Trophoblast cell (in vitro differentiated cells and primary cell): ENCODE results near the gene FGFR3.

Experiments used
- DNase-seq, 2 donors: peaks; one replicate each; pipeline ENCODE4 v3.0.0-alpha.2; 2016
- H2AFZ ChIP-seq: 2 replicates; pipeline ENCODE4 v1.6.1; 2013; ENCODE audit warnings: low read length, moderate library complexity, mild to moderate bottlenecking; ENCODE audit not compliant: insufficient read depth, poor library complexity
- H2AK5ac ChIP-seq: 2 replicates; pipeline ENCODE4 v1.6.1; 2013; ENCODE audit warnings: mild to moderate bottlenecking, low read length
- H2BK120ac ChIP-seq: 2 replicates; pipeline ENCODE4 v1.6.1; 2013; ENCODE audit warnings: low read length, mild to moderate bottlenecking, moderate library complexity; ENCODE audit not compliant: insufficient read depth, poor library complexity
- H2BK12ac ChIP-seq: 2 replicates; pipeline ENCODE4 v1.6.1; 2013; ENCODE audit warnings: mild to moderate bottlenecking, low read length, moderate library complexity
- H2BK5ac ChIP-seq: 2 replicates; pipeline ENCODE4 v1.6.1; 2013; ENCODE audit warnings: low read length, low read depth, moderate library complexity, mild to moderate bottlenecking; ENCODE audit not compliant: poor library complexity
- H3K14ac ChIP-seq: 2 replicates; pipeline ENCODE4 v1.6.1; 2013; ENCODE audit warnings: mild to moderate bottlenecking, low read length
- H3K18ac ChIP-seq: 2 replicates; pipeline ENCODE4 v1.6.1; 2013; ENCODE audit warnings: mild to moderate bottlenecking, low read length
- H3K23ac ChIP-seq: 2 replicates; pipeline ENCODE4 v1.6.1; 2013; ENCODE audit warnings: low read length
- H3K27ac ChIP-seq: 2 replicates; pipeline ENCODE4 v1.5.1; 2013; ENCODE audit warnings: low read depth, mild to moderate bottlenecking, inconsistent platforms, low read length, moderate library complexity
- H3K27me3 ChIP-seq: 2 replicates; pipeline ENCODE4 v1.6.1; 2013; ENCODE audit warnings: inconsistent platforms, mild to moderate bottlenecking, low read length, moderate library complexity; ENCODE audit not compliant: insufficient read depth
- H3K36me3 ChIP-seq, 2 experiments: 1 replicate in 1 of 2; 2 replicates in 1 of 2; pipeline ENCODE4 v1.6.1; 2013; ENCODE audit warnings: low read length in 2 of 2, mild to moderate bottlenecking in 2 of 2, moderate library complexity in 1 of 2; ENCODE audit not compliant: insufficient read depth in 2 of 2, control insufficient read depth in 1 of 2
- H3K4ac ChIP-seq: 2 replicates; pipeline ENCODE4 v1.6.1; 2013; ENCODE audit warnings: low read depth, mild to moderate bottlenecking, low read length, moderate library complexity
- H3K4me1 ChIP-seq, 2 experiments: 1 replicate in 1 of 2; 2 replicates in 1 of 2; pipeline ENCODE4 v1.6.1; 2013; ENCODE audit warnings: low read length in 2 of 2, mild to moderate bottlenecking in 2 of 2, moderate library complexity in 1 of 2; ENCODE audit not compliant: insufficient read depth in 2 of 2, control insufficient read depth in 1 of 2
- H3K4me2 ChIP-seq: 2 replicates; pipeline ENCODE4 v1.6.1; 2013; ENCODE audit warnings: inconsistent platforms, mild to moderate bottlenecking, low read length, moderate library complexity
- H3K4me3 ChIP-seq: 2 replicates; pipeline ENCODE4 v1.5.1; 2013; ENCODE audit warnings: mild to moderate bottlenecking, low read depth, low read length, inconsistent platforms
- H3K79me1 ChIP-seq: one replicate; pipeline ENCODE4 v1.6.1; 2013; ENCODE audit warnings: low read length
- H3K79me2 ChIP-seq: 2 replicates; pipeline ENCODE4 v1.6.1; 2013; ENCODE audit warnings: low read length, mild to moderate bottlenecking; ENCODE audit not compliant: control insufficient read depth, insufficient read depth, poor library complexity
- H3K9ac ChIP-seq: 2 replicates; pipeline ENCODE4 v1.6.1; 2013; ENCODE audit warnings: mild to moderate bottlenecking, low read length
- H3K9me3 ChIP-seq: 2 replicates; pipeline ENCODE4 v1.6.1; 2013; ENCODE audit warnings: low read depth, mild to moderate bottlenecking, control low read depth, inconsistent platforms, low read length; ENCODE audit not compliant: insufficient read depth
- H4K12ac ChIP-seq: 2 replicates; pipeline ENCODE4 v1.6.1; 2013; ENCODE audit warnings: low read depth, mild to moderate bottlenecking, low read length, moderate library complexity
- H4K8ac ChIP-seq: 2 replicates; pipeline ENCODE4 v1.6.1; 2013; ENCODE audit warnings: low read depth, mild to moderate bottlenecking, low read length, moderate library complexity
- H4K91ac ChIP-seq: one replicate; pipeline ENCODE4 v1.6.1; 2013; ENCODE audit warnings: low read depth, mild to moderate bottlenecking, low read length, moderate library complexity
- WGBS: extraction: QIAGEN DNeasy Blood & Tissue Kit; methylation state at CpG from one replicate; pipeline ENCODE4 v1.1.7; 2013; ENCODE audit warnings: missing lambda C conversion rate; ENCODE audit not compliant: insufficient read length, insufficient coverage; ENCODE audit errors: extremely low coverage; 5-methylcytosine and 5-hydroxymethylcytosine counted together

FGFR3 gene

GRCh38 chr4:1750381-1751154, 42.5 kb upstream of the FGFR3 start:
- DNase-seq = no peak
- Histone ChIP-seq H3K4me3 (no peak overlapping the region), H3K4me1 (peaks cover 0 to 3% of the 10 kb centered on the region in 2 experiments), H3K14ac (no peak overlapping the region), H3K9ac (no peak overlapping the region), H4K91ac (no peak overlapping the region), H3K4me2 (no peak overlapping the region), H2AK5ac (no peak overlapping the region), H4K12ac (no peak overlapping the region), H2BK120ac (no peak overlapping the region), H3K27ac (no peak overlapping the region), H3K79me1 (no peaks in the 10 kb centered on the region), H4K8ac (no peak overlapping the region), H3K79me2 (no peaks in the 10 kb centered on the region), H2AFZ (no peak overlapping the region), H2BK12ac (no peak overlapping the region), H3K18ac (no peak overlapping the region), H3K27me3 (no peaks in the 10 kb centered on the region), H3K23ac (no peak overlapping the region), H3K9me3 (no peaks in the 10 kb centered on the region), H2BK5ac (no peak overlapping the region), H3K36me3 (no peaks in the 10 kb centered on the region), H3K4ac (no peak overlapping the region)
- no CpG with 5 or more reads among the region's 18 CpGs for WGBS

GRCh38 chr4:1751155-1751918, 41.8 kb upstream of the FGFR3 start:
- Histone ChIP-seq H3K4ac (no peak overlapping the region), H3K79me1 (no peaks in the 10 kb centered on the region), H4K91ac (no peak overlapping the region), H3K23ac (no peak overlapping the region), H3K4me1 (peaks cover 0 to 3% of the 10 kb centered on the region in 2 experiments), H2AFZ (no peak overlapping the region), H3K36me3 (no peaks in the 10 kb centered on the region), H2BK5ac (no peak overlapping the region), H3K4me2 (no peak overlapping the region), H2BK12ac (no peak overlapping the region), H3K14ac (no peak overlapping the region), H3K9ac (no peak overlapping the region), H3K4me3 (no peak overlapping the region), H4K12ac (no peak overlapping the region), H3K27ac (no peak overlapping the region), H3K9me3 (no peaks in the 10 kb centered on the region), H3K27me3 (no peaks in the 10 kb centered on the region), H2BK120ac (no peak overlapping the region), H2AK5ac (no peak overlapping the region), H3K18ac (no peak overlapping the region), H4K8ac (no peak overlapping the region), H3K79me2 (no peaks in the 10 kb centered on the region)
- WGBS = no CpG with 5 or more reads among the region's 31 CpGs
- no peak for DNase-seq

GRCh38 chr4:1751919-1752283, 41.2 kb upstream of the FGFR3 start:
- Histone ChIP-seq H3K27ac (no peak overlapping the region), H3K4me2 (no peak overlapping the region), H4K8ac (no peak overlapping the region), H2BK5ac (no peak overlapping the region), H3K18ac (no peak overlapping the region), H3K9ac (no peak overlapping the region), H3K36me3 (no peaks in the 10 kb centered on the region), H4K91ac (no peak overlapping the region), H3K79me1 (no peaks in the 10 kb centered on the region), H2BK12ac (no peak overlapping the region), H3K4me3 (no peak overlapping the region), H3K14ac (no peak overlapping the region), H3K79me2 (no peaks in the 10 kb centered on the region), H3K9me3 (no peaks in the 10 kb centered on the region), H3K4ac (no peak overlapping the region), H2AFZ (no peak overlapping the region), H2AK5ac (no peak overlapping the region), H4K12ac (no peak overlapping the region), H3K27me3 (no peaks in the 10 kb centered on the region), H2BK120ac (no peak overlapping the region), H3K23ac (no peak overlapping the region), H3K4me1 (peaks cover 0 to 3% of the 10 kb centered on the region in 2 experiments)
- DNase-seq = no peak
- WGBS = no CpG with 5 or more reads among the region's 8 CpGs

- no peak overlapping the region for H3K4me2 ChIP-seq
- no peak overlapping the region for H3K18ac ChIP-seq
- H3K36me3 ChIP-seq = no peaks in the 10 kb centered on the region
- no peak overlapping the region for H4K12ac ChIP-seq
- no peaks in the 10 kb centered on the region for H3K9me3 ChIP-seq
- H3K14ac ChIP-seq = no peak overlapping the region
- no peak overlapping the region for H3K9ac ChIP-seq
- no peaks in the 10 kb centered on the region for H3K27me3 ChIP-seq
- H4K91ac ChIP-seq = no peak overlapping the region
- peaks cover 0 to 3% of the 10 kb centered on the region in 2 experiments for H3K4me1 ChIP-seq
- H3K4me3 ChIP-seq = no peak overlapping the region
- H2AFZ ChIP-seq = no peak overlapping the region
- WGBS = no CpG with 5 or more reads among the region's 35 CpGs
- no peak overlapping the region for H3K27ac ChIP-seq
- H2BK5ac ChIP-seq = no peak overlapping the region
- no peak overlapping the region for H4K8ac ChIP-seq
- no peak overlapping the region for H2AK5ac ChIP-seq
- no peak overlapping the region for H3K4ac ChIP-seq
- no peak overlapping the region for H3K23ac ChIP-seq
- no peaks in the 10 kb centered on the region for H3K79me1 ChIP-seq
- no peak for DNase-seq
- H2BK12ac ChIP-seq = no peak overlapping the region
- no peaks in the 10 kb centered on the region for H3K79me2 ChIP-seq
- no peak overlapping the region for H2BK120ac ChIP-seq
Observed at GRCh38 chr4:1752284-1753041, 40.6 kb upstream of the FGFR3 start.
